NCI-H774 (cell line): ENCODE measurements around the gene CCDC40.

Experiments used
- DNase-seq: peaks from one replicate; lab custom pipeline; 2025; lab: John Stamatoyannopoulos, UW

Gene CCDC40

DNA sequence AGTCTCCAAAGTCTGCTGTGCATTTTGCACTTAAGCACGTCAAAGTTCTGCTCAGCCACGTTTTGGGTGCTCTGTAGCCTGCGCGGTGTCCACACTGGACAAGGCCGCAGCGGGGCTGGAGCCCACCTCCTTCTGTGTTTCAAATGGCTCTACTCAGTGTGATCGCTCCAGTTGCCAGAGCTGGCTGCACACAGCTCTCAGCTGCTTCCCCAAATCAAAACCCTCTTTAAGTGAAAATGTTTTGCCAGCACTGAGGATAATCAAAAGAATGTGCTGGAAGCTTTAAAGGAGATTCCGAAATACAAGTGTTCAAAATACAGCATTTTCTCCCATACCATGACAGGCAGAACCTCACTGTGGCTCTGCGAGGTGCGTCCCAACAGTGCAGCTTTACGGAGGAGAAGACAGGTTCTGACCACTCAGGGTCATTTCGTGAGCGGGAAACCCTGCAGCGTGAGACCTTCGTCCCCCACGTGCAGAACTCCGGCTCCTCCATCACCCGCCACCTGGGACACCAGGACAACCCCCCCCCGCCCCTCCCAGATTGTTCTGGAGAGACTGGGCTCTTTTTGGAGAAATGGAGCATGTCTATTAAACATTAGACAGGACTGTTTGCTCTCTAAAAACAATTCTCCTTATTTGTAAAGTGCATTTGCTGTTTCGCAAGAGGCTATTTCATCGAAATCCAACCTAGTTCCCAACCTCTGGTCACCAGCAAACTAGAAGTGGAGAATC is 17.4 kb upstream of the CCDC40 start:
- no peak for DNase-seq

DNA sequence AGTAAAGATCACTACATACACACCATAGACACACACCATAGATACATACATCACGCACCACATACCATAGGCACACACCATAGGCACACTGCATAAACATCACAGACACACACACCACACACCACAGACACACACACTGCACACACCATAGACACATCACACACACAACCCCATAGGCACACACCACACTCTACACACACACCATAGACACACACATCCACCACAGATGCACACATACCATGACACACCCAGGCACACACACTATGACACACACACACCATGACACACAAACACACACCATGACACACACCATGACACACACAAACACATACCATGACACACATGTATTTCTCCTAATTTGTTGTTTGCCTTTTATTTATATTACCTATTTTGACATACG is 14.8 kb upstream of the CCDC40 start:
- DNase-seq: no peak

DNA sequence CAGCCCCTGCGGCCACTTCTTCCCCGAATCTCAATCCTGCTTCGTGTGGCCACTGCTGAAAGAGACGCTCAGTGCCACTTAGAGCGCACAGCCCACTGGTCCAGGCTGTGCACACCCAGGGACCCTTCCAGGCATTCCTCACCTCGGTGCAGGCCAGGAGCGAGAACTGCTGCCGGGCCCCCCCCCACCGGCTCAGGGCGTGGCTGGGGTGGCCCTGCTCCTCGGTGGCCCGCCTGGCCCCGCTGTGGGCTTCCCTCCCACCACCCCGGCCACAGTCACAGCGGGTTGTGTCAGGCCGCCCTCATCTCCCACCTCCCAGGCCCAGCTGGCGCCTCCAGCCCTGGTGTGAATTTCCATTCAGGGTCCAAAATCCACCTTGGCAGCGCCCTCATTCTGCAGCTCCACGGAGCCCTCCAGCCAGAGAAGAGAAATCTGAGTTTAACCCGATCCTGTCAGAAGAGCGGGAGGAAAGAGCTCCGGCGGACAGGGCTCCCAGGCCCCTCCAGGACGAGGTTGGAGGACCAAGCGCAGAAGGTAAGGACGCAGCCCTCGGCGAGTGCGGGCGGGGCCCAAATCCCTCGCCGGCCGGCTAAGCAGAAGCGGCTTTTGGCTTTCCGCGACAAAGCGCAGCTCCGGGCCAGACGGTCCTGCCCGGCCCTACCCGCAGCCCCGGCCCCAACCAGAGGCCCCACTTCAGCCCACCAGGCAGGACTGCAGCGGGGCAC is 12.8 kb upstream of the CCDC40 start:
- DNase-seq: no peak

DNA sequence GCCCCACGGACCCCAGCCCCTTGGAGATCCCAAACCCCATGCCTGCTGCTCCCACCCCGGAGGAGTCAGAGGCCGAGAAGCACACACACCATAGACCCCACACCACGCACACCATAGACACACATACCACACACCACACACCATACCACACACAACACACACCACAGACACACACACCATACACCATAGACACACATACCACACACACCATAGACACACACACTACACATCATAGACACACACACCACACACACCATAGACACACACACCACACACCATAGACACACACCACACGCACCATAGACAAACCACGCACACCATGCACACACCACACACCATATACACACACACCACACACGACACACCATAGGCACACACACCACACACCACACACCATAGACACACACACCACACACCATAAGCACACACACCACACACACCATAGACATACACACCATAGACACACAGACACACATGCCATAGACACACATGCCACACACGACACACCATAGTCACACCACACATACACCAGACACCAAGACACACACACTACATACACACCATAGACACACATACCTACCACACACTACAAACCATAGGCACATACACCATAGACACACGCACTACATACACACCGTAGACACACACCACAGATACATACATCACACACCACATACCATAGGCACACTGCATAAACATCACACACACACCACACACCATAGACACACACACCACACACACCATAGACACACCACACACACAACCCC is 12.1 kb upstream of the CCDC40 start:
- DNase-seq: no peak

DNA sequence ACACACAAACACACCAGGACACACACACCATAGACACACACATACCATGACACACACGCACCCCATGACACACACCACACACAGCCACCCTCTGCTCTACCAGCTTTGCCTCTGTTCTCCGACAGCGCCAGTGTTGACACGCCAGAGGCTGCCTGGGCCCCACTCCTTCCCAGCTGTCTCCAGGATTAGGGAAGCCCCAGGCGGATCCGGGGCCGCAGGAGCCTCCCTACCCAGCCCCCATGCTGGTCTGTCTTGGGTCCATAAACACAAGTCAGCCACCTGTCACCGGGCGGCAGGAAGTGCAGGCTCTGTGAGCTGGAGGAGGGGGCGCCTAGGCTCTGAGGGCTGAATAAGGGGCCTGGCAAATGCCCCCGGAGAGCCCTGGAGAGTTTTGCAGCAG is 11.3 kb upstream of the CCDC40 start:
- DNase-seq: peak; percentile 26

DNA sequence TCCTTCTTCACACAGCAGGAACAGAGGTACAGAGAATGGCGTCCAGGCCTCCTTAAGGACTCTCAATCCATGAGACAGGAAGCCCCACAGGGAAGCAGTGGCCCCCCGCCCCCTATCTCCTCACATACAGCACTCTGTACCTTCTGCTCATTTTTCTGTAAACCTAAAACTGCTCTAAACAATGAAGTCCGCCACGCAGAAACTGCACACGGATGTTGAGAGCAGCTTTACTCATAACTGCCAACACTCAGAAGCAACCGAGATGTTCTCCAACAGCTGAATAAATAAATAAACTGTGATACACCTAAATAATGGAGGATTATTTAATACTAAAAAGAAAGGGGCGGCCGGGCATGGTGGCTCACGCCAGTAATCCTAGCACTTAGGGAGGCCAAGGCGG is 10.6 kb upstream of the CCDC40 start:
- no peak for DNase-seq

DNA sequence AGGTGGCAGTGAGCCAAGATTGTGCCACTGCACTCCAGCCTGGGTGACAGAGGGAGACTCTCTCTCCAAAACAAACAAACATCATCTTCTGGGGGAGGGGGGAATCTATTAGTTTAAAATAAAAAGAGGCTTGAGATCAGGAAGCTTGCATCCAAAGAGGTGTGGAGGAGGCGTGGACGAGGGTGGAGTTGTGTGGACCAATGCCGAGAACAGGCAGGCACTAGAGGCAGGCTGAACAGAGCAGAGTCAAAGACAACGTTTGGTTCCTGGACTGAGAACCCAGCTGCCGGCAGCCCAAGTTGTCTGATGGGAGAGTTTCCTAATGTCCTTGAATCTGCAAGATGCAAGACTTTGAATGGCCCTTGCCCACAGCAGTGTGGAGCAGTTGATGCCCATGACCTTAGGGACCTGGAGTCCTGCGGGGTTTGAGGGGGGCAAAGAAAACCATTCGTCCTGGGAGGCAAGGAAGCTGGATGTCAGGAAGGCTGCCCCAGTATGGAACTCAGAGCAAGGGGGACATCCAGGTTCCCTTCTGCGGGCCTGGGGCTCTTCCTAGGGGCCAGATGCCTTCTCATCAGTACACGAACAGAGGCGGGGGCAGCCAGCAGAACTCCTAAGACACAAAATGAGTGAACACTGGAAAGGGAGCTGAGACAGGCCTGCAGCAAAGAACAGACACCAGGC is 9.9 kb upstream of the CCDC40 start:
- peak; percentile 7 for DNase-seq

DNA sequence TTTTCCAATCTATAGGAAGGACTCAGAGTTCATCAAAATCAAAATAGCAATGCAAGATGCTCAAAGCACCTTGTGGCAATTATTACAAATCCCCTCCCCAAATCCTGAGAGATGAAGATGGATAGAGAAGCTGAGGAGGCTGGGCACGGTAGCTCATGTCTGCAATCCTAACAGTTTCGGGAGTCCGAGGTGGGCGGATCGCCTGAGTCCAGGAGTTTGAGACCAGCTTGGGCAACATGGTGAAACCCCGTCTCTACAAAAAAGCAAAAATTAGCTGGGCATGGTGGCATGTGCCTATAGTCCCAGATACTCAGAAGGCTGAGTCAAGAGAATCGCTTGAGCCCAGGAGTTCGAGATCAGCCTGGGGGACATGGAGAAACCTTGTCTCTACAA is 9.4 kb upstream of the CCDC40 start:
- DNase-seq: no peak

DNA sequence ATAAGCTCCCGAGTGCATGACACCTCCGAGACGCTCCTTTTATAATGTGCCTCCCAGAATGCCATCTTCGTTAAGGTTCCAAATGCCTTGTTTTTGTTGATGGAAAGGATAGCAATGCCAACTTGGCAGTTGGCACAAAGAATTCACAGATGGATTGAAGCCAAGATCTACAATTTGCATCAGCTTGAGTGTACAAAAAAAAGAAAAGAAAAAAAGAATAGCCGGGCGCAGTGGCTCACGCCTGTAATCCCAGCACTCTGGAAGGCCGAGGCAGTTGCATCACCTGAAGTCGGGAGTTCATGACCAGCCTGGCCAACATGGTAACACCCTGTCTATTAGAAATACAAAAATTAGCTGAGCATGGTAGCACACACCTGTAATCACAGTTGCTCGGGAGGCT is 8.4 kb upstream of the CCDC40 start:
- DNase-seq: peak; percentile 9

DNA sequence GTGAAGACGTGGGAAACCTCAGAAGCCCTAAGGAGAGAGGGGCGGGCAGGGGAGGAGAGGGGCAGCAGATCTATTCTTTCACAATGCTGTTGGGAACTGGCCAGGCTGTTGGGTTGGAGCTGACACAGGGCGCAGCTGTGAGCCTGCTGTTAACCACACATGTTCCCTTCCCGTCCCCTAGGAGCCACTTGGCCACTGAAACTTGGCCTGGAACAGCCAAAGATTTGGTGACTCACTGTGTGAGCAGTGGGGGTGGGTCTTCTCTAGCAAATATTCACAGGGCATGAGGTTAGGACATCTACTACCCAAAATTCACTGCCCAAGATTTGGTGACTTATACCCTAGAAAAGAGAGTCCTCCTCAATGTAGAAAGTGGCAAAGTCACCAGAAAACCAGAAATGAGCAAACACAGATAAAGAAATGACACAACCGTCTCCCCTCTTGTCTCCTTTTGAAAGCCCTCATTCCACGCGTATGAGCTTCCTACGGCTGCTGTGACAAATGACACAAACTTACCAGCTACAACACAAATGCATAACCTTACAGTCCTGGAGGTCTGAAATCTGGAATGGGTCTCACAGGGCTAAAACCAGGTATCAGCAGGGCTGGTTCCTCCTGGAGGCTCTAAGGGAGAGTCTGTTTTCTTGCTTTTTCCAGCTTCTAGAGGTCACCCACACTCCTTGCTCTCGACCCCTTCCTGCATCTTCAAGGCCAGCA is 7.0 kb upstream of the CCDC40 start:
- DNase-seq: no peak

DNA sequence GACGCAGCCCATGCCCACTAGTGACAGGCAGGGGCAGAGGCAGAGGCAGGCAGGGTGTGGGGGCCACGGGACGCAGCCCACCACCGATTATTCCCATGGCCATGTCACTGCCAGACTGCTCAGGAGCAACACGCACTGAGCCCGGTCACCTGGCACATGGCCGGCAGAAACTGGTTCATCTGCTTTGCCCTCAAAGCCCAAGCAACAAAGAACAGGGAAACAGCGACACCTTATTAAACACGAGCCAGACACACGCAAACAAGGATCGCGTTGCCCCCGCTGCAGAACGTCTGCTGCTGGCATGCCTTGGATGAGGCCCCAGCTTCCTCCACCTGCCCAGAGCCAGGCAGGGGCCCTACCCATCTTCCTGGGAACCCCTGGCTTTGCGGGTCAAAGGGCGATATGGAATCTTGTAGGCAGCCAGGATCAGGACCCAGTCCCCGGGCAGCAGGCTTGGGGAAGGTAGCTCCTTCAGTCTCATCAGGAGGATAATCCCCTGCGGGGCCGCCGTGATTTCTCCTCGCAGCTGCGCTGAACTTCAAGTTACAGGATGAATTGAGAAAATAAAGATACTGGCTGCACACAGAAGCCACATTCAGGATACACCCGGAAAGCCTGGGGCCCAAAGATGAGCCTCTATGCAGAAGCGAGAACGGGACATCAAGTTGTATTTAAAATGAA is 5.6 kb upstream of the CCDC40 start:
- peak; percentile 90 for DNase-seq

DNA sequence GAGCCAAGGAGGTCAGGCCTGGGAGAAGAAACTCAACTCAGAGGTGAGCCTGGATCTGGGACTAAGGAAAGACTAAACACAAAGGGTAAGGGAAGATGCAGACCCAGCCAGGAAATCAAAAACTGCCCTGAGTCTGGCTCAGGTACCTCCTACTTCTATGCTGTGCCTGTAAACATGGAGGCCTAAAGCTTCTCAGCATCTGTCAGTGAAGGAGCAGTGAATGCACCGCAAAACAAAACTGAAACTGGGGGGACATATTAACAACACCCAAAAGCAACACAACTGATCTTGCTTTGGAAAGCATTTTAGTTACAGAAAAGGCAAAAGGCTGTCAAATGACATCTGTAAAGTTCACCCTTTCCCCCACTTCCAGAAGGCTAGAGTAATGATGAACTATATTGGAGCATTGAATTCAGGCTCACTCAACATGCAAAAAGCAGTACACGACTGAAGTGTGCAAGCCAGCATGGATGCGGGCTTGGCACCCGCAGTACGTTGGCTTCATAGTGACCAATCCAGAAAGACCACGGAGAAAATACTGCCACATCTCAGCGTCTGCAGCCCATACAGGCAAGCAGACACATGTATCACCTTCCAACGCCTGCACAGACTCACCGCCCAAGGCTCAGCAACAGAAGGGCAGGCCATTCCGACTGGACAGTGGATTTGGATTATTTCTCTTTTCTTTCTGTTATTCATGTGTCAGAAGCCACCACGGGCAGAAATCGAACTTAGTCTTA is 4.6 kb upstream of the CCDC40 start:
- no peak for DNase-seq

DNA sequence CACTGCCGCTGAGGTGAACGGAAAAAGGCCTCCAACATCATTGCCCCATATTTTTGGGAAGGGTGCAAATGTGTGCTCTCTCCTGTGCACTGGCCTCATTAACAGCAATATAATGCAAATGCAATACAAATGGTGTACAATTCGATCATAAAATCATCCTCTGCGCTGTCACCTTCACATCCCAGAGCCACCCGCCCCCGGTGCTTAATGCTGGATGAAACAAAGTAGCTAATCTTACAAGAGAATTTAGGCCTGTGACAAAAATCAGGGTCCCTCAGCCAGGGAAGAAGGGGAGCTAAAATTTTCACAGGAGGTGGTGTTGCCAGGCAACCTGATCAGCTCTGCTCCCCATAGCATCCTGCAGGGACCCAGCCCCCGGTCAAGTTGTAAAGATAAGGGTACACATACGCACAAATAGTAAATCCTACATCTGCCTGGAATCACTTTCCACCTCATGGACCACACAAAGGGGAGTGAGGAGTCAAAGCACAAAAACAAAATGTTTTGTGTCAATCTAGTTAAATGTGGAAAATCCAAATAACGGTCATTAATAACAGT is 3.7 kb upstream of the CCDC40 start:
- no peak for DNase-seq

DNA sequence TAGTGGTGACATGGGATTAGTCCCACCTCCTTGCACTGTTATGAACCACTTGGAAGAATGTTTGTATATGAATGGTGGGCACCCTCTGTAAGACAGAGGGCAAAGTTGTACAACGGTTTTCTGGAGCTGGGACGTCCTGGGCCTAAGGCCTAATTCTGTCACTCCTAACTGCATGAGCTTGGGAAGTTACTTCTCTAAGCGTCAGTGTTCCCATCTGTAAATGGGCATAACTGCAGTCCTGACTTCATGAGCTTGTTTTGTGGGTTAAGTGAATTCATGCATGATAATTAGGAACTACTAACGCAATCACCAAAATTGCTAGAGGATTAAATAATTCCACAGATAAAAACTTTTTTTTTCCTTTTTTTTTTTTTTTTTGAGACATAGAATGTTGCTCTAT is 2.6 kb upstream of the CCDC40 start:
- DNase-seq: no peak

DNA sequence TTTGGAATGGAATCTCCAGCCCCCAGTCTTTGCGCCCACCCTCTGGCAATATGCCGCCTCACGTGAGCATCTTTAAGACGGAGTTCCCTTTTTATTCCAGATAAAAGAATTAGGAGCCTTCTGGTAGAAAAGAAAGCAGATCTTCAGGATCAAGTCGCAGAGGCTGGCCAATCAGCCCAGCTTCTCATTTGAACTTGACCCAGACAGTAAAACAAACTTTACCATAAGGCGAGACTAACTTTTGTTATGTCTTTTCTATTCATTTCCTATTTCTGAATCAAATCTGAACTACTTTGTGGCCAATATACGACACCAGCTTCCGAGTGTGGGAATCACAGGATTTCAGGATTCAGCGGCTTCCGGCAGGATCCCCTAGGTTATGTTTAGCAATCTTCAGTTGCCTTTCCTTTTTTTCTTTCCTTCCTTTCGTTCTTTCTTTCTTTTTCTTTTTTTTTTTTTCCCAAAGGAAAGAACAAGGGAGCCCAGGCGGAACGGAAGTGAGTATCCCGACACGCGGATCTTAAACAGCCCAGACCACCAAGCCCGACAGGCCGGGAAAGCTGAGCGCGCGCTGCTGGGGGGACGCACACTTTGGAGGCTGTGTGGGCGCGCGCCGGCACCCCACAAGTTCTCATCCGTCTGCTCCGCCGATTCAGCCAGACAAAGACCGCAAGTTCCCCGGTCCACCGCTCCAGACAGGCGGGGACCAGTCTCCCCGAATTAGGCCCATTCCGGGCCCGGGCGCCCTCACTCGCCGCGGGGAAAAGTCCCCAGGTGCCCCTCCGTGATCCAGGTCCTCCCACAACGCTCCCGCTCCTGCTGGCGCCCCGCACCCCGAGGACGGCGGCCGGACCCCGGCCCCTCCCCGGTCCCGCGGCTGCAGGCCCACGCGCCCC is 1.4 kb upstream of the CCDC40 start:
- peak; percentile 8 for DNase-seq

DNA sequence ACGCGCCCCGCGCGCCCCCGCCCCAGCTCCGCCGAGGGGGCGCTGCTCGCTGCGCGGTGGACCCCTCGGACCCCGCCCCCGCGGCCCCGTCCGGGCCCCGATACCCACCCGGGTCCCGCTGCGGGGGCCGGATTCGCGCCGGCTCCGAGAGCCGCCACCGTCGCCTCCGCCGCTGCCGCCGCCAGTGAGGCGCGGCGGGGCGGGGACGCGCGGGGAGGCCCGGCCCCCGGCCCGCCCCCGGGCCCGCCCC is 830 bp upstream of the CCDC40 start, which contains the start of gene TBC1D16:
Gene TBC1D16 (minus strand): TSS at position 186 of the 250 bp plus-strand sequence. CDS start 22,325 bp downstream, outside the sequence.
- DNase-seq: no peak

DNA sequence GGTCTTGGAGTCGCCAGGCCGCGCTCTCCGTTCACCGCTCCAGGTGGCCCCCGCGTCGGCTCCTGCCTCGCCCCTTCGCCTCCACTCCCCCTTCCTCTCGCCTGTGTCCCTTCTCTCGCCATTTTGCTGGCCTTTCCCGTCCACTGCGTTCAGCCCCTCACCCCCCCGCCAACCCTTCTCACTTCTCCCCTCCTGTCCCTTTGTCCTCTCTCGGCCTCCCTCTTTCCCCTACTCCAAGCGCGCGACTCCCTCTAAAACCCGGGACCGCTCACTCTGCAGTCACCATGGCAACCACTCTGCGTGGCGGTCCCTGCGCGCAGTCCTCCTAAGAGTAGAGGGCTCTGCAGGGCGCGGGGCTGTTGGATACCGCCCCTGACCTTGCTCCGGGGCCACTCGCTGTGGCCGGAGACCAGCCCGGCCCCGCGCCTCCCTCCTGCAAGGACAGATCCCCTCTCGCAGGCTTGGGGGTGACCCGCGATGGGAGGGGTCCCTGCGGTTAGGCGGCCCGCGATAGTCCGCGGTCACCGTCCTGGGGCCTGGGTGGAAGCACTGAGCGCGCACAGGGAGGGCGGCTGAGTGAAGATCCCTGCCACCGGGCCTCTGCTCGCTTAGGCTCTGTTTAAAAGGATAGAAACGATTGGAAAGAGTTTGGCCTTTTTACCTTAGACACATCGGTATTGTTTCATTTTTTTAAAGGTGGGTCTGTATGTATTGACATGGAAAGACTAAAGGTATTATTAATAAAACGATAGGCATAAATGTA is 454 bp downstream of the CCDC40 start:
- peak; percentile 70 for DNase-seq

DNA sequence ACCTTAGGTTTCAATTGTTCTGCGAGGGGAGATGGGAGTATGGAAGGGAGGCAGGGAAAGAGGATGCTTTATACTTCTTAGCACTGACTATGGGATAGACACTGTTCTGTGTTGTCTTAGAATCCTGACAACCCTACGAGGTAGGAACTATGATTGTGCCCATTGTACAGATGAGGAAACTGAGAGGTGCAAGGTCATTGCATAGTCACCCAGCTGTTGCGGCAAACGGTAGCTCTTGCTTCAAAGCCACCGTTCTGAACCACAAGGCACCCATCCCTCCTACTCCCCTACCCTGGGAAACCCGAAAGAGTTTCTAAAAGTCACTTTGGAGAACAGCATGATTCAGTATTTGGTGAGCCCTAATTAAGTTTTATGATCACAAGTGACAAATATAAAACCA is 7.5 kb downstream of the CCDC40 start:
- no peak for DNase-seq

DNA sequence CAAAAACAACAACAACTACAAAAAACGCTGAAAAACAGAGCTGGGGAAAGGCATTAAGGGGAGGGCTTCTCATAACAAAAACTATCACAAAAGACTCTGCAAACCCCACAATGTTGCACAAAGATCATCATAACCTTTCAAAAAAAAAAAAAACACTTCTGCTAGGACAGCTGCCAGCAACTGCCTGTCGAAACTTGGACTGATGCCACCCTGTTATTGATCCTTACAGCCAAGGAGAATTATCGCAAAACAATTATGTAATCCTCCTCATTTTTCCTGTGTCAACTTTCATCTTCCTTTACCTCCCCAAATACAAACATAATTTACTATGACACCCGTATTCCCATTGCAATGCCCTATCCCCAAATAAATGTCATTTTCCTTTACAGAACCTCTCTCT is 9.3 kb downstream of the CCDC40 start:
- DNase-seq: peak; percentile 23
